Epithelial cell of proximal tubule (primary cell): Measurements from ENCODE around the gene MAN2B2. TPM values are rescaled to one million over a fixed set of nuclear protein-coding genes. Genes with fewer than 3 reads are reported as not detected.

ENCODE experiments used
- DNase-seq: peaks from one replicate; pipeline ENCODE4 v3.0.0-alpha.2; 2011; ENCODE audit warnings: low read depth
- H3K4me3 ChIP-seq: 2 replicates; pipeline ENCODE4 v1.5.1; 2011; ENCODE audit warnings: low read depth, mild to moderate bottlenecking, low read length
- CTCF ChIP-seq: conservative IDR thresholded peaks from 2 replicates; pipeline ENCODE4 v1.5.1; 2012; ENCODE audit warnings: low read depth, mild to moderate bottlenecking, low read length
- total RNA-seq: library from RNA; depleted of rRNA; stranded (reverse); fragments of >200 nt; gene quantifications from 2 replicates; pipeline ENCODE4 v1.2.3, GENCODE V29; 2015

Gene MAN2B2
- total RNA-seq, 1 donor from 2014 or later: 20.6 TPM

GRCh38 chr4:6640292-6641163 is 65.5 kb downstream of the MAN2B2 start, which contains the start of gene MRFAP1:
MRFAP1 (plus strand) TSS chr4:6640685; CDS start chr4:6640863, 178 bp downstream.
- peak within 1 kb of the TSS; percentile 95 for H3K4me3 ChIP-seq
- peak; percentile 68 for DNase-seq
- TF ChIP-seq CTCF: no peak

- no peak for TF ChIP-seq CTCF
- H3K4me3 ChIP-seq: peak overlapping the region; percentile 95
- DNase-seq: no peak
These were observed 66.4 kb downstream of the MAN2B2 start for GRCh38 chr4:6641164-6641970.

DNA sequence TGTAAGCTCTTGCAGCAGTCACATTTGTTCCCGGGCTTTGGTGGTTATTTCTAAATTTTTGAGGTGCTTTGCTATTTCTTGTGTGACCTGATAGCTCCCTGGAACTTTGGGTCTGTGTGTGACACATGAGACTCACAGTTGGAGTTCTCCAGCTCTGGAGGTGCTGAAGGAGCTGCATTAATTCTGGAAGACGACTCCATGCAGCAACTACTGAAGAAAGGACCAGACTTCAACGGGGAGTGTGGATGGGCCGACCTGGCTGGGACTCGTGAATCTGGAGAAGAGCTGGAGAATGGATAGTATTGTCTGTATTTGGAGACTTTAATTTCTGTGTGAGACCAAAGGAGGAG is 67.0 kb downstream of the MAN2B2 start:
- no peak for DNase-seq
- H3K4me3 ChIP-seq: peak overlapping the region; percentile 95
- no peak for TF ChIP-seq CTCF

- no peak for TF ChIP-seq CTCF
- no peak for DNase-seq
- no peak overlapping the region for H3K4me3 ChIP-seq
These were observed 68.3 kb downstream of the MAN2B2 start for GRCh38 chr4:6643141-6643847.

DNA sequence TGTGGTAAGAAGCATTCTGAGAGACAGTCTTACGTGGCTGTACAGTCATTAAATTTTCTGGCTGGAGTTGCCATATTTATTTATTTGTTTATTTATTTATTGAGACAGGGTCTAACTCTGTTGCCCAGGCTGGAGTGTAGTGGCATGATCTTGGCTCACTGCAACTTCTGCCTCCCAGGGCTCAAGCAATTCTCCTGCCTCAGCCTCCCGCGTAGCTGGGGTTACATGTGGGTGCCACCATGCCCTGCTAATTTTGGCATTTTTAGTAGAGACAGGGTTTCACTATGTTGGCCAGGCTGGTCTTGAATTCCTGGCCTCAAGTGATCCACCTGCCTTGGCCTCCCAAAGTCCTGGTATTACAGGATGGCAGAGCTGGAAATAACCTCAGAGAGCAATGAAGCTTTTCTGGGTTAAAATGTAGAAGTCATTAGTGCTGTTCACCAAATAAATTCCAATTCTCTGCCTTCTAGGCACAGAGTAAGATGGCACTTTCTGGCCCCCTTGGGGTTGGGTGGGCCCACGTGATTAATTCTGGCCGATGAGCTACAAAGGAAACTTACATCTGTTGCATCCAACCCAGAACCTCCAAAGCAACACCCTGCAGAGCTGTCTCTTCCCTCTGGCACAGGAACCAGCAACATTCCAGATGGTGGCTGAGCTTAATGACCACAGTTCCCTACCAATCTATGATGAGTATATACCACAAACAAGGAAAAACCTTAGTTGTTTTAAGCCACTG is 70.0 kb downstream of the MAN2B2 start:
- no peak for DNase-seq
- TF ChIP-seq CTCF: no peak

GRCh38 chr4:6647169-6647568 is 72.2 kb downstream of the MAN2B2 start:
- no peak for DNase-seq
- no peak for TF ChIP-seq CTCF
- no peak overlapping the region for H3K4me3 ChIP-seq

More for the DNA sequence above, 70.0 kb downstream of the MAN2B2 start:
- H3K4me3 ChIP-seq: no peak overlapping the region
